Osteocyte (in vitro differentiated cells): ENCODE data around the gene CAMK2D. TPM values are rescaled to one million over a fixed set of nuclear protein-coding genes. Genes with fewer than 3 reads are reported as not detected.

Source experiments
- DNase-seq: peaks from one replicate; pipeline ENCODE4 v3.0.0; 2021; ENCODE audit warnings: mixed read lengths; ENCODE audit not compliant: unreplicated experiment; ENCODE audit errors: extremely low spot score
- H3K27ac Mint-ChIP-seq: one replicate; pipeline ENCODE4 v1.8.0; 2021; ENCODE audit warnings: mild to moderate bottlenecking, mixed read lengths; ENCODE audit not compliant: unreplicated experiment
- H3K27me3 Mint-ChIP-seq: one replicate; pipeline ENCODE4 v1.8.0; 2021; ENCODE audit warnings: mixed read lengths; ENCODE audit not compliant: unreplicated experiment
- H3K36me3 Mint-ChIP-seq: one replicate; pipeline ENCODE4 v1.8.0; 2021; ENCODE audit warnings: mixed read lengths; ENCODE audit not compliant: unreplicated experiment
- H3K4me1 Mint-ChIP-seq: one replicate; pipeline ENCODE4 v1.8.0; 2021; ENCODE audit warnings: mixed read lengths; ENCODE audit not compliant: unreplicated experiment
- H3K4me3 Mint-ChIP-seq: one replicate; pipeline ENCODE4 v1.8.0; 2021; ENCODE audit warnings: mild to moderate bottlenecking, moderate library complexity, mixed read lengths; ENCODE audit not compliant: unreplicated experiment
- H3K9me3 Mint-ChIP-seq: one replicate; pipeline ENCODE4 v1.8.0; 2021; ENCODE audit warnings: mixed read lengths; ENCODE audit not compliant: unreplicated experiment
- CTCF ChIP-seq: fragments of 200-600 bp; sonication (generic); IDR thresholded peaks from 2 replicates; pipeline ENCODE4 v1.5.0; 2021; ENCODE audit warnings: antibody characterized with exemption, mild to moderate bottlenecking, moderate library complexity
- total RNA-seq: library from RNA; stranded (reverse); gene quantifications from 2 replicates; pipeline ENCODE4 v1.2.1, GENCODE V29; 2021

The CAMK2D gene
- total RNA-seq, 1 donor from 2014 or later: 84.3 TPM

- no peak for DNase-seq
- TF ChIP-seq CTCF: no peak
- H3K4me3 Mint-ChIP-seq: no peak overlapping the region
Observed at GRCh38 chr4:113524096-113524495, 237.4 kb downstream of the CAMK2D start.

GRCh38 chr4:113522433-113522832 is 239.1 kb downstream of the CAMK2D start:
- Mint-ChIP-seq H3K36me3 (peaks cover 48% of the 10 kb centered on the region), H3K9me3 (no peaks in the 10 kb centered on the region), H3K27me3 (no peaks in the 10 kb centered on the region), H3K27ac (no peak overlapping the region), H3K4me3 (no peak overlapping the region), H3K4me1 (no peaks in the 10 kb centered on the region)
- no peak for TF ChIP-seq CTCF
- DNase-seq: no peak

More at GRCh38 chr4:113524096-113524495, 237.4 kb downstream of the CAMK2D start:
- Mint-ChIP-seq H3K36me3 (peaks cover 41% of the 10 kb centered on the region), H3K9me3 (no peaks in the 10 kb centered on the region), H3K4me1 (no peaks in the 10 kb centered on the region), H3K27me3 (no peaks in the 10 kb centered on the region), H3K27ac (no peak overlapping the region)

- Mint-ChIP-seq H3K36me3 (peaks cover 55% of the 10 kb centered on the region), H3K27ac (no peak overlapping the region), H3K4me1 (no peaks in the 10 kb centered on the region), H3K9me3 (no peaks in the 10 kb centered on the region), H3K4me3 (no peak overlapping the region), H3K27me3 (no peaks in the 10 kb centered on the region)
- no peak for DNase-seq
- no peak for TF ChIP-seq CTCF
Observed at GRCh38 chr4:113513382-113513781, 248.2 kb downstream of the CAMK2D start.

GRCh38 chr4:113512880-113513279 is 248.7 kb downstream of the CAMK2D start:
- no peak for TF ChIP-seq CTCF
- Mint-ChIP-seq H3K4me3 (no peak overlapping the region), H3K27me3 (no peaks in the 10 kb centered on the region), H3K27ac (no peak overlapping the region), H3K4me1 (no peaks in the 10 kb centered on the region), H3K9me3 (no peaks in the 10 kb centered on the region), H3K36me3 (peaks cover 56% of the 10 kb centered on the region)
- no peak for DNase-seq

- H3K9me3 Mint-ChIP-seq: no peaks in the 10 kb centered on the region
- H3K4me3 Mint-ChIP-seq: no peak overlapping the region
- no peak for DNase-seq
- H3K27me3 Mint-ChIP-seq: no peaks in the 10 kb centered on the region
- H3K4me1 Mint-ChIP-seq: no peaks in the 10 kb centered on the region
- peaks cover 54% of the 10 kb centered on the region for H3K36me3 Mint-ChIP-seq
- no peak overlapping the region for H3K27ac Mint-ChIP-seq
- TF ChIP-seq CTCF: no peak
Observed at GRCh38 chr4:113511944-113512343, 249.6 kb downstream of the CAMK2D start.
